GM12878 (cell line): Measurements from ENCODE around the gene CES4A. TPM values are rescaled to one million over a fixed set of nuclear protein-coding genes. Genes with fewer than 3 reads are reported as not detected.

ENCODE experiments used
- BHLHE40 ChIP-seq, 2 experiments: fragments of 450-650 bp in 1 of 2; IDR thresholded peaks; 2 replicates each; pipeline ENCODE4 v1.6.1; 2011 to 2017; ENCODE audit warnings: low read depth in 2 of 2, borderline replicate concordance in 1 of 2, improper control_type of control experiment in 1 of 2, low read length in 1 of 2, mild to moderate bottlenecking in 1 of 2
- ETV6 ChIP-seq, 2 experiments: fragments of 450-650 bp in 1 of 2; IDR thresholded peaks in 1 of 2; conservative IDR thresholded peaks in 1 of 2; 2 replicates each; pipeline ENCODE4 v1.6.1; 2014; ENCODE audit warnings: antibody characterized with exemption in 1 of 2, borderline replicate concordance in 1 of 2, low read depth in 1 of 2, mild to moderate bottlenecking in 1 of 2, moderate library complexity in 1 of 2
- IKZF1 ChIP-seq: fragments of 450-650 bp; conservative IDR thresholded peaks from 2 replicates; pipeline ENCODE4 v1.6.1; 2017; ENCODE audit warnings: antibody characterized with exemption, mild to moderate bottlenecking
- KLF5 ChIP-seq: fragments of 450-650 bp; IDR thresholded peaks from 2 replicates; pipeline ENCODE4 v1.6.1; 2014; ENCODE audit warnings: mild to moderate bottlenecking; ENCODE audit not compliant: partially characterized antibody
- MXI1 ChIP-seq: fragments of 150-350 bp; IDR thresholded peaks from 2 replicates; pipeline ENCODE4 v1.6.1; 2011; ENCODE audit warnings: low read depth, mild to moderate bottlenecking, inconsistent platforms, low read length, improper control_type of control experiment
- NFIC ChIP-seq: IDR thresholded peaks from 2 replicates; pipeline ENCODE4 v1.6.1; 2012; ENCODE audit warnings: low read depth, mild to moderate bottlenecking, inconsistent platforms, low read length, moderate library complexity
- NR2C2 ChIP-seq: IDR thresholded peaks from 2 replicates; pipeline ENCODE4 v1.6.1; 2011; ENCODE audit warnings: borderline replicate concordance, low read depth; ENCODE audit not compliant: control insufficient read depth, insufficient read length
- RAD51 ChIP-seq: fragments of 450-650 bp; IDR thresholded peaks from 2 replicates; pipeline ENCODE4 v1.6.1; 2016; ENCODE audit warnings: moderate library complexity, mild to moderate bottlenecking, inconsistent platforms
- SMC3 ChIP-seq: IDR thresholded peaks from 2 replicates; pipeline ENCODE4 v1.6.1; 2011; ENCODE audit warnings: low read length, improper control_type of control experiment, borderline replicate concordance
- TARDBP ChIP-seq: IDR thresholded peaks from 2 replicates; pipeline ENCODE4 v1.6.1; 2016; ENCODE audit warnings: borderline replicate concordance
- TCF3 ChIP-seq: IDR thresholded peaks from 2 replicates; pipeline ENCODE4 v1.6.1; 2012; ENCODE audit warnings: low read depth, mild to moderate bottlenecking, low read length, borderline replicate concordance; ENCODE audit not compliant: insufficient read depth
- ZNF217 ChIP-seq: fragments of 450-650 bp; IDR thresholded peaks from 2 replicates; pipeline ENCODE4 v1.6.1; 2017; ENCODE audit warnings: antibody characterized with exemption, mild to moderate bottlenecking
- ZNF384 ChIP-seq: IDR thresholded peaks from 2 replicates; pipeline ENCODE4 v1.6.1; 2012; ENCODE audit warnings: low read depth, mild to moderate bottlenecking, low read length, improper control_type of control experiment, borderline replicate concordance
- ZSCAN29 ChIP-seq: fragments of 450-650 bp; IDR thresholded peaks from 2 replicates; pipeline ENCODE4 v1.6.1; 2017; ENCODE audit warnings: mild to moderate bottlenecking, moderate library complexity
- polyA plus RNA-seq, 11 experiments: library from polyadenylated mRNA; depleted of rRNA in 4 of 11; unstranded in 6 of 11; stranded (reverse) in 5 of 11; fragments of >200 nt; fragmentation: Nextera tagmentation in 4 of 11; fragmentation: Illumina TruSeq in 1 of 11; extraction: Ambion mirVana in 4 of 11; extraction: Trizol in 1 of 11; gene quantifications; 1 replicate in 1 of 11; 2 replicates in 10 of 11; pipeline versions ENCODE4 v1.2.1 to v1.2.3, GENCODE V29; 2011 to 2016; ENCODE audit warnings: inconsistent platforms in 2 of 11, missing spikeins in 2 of 11, low read depth in 1 of 11
- total RNA-seq, 4 experiments: library from RNA; depleted of rRNA in 3 of 4; stranded (reverse); fragments of >200 nt in 3 of 4; fragmentation: Illumina TruSeq in 1 of 4; extraction: Trizol in 1 of 4; gene quantifications; 2 replicates each; pipeline versions ENCODE4 v1.2.1 to v1.2.3, GENCODE V29; 2013 to 2021
- TF ChIP-seq, protein P1 (sequence below): fragments of 450-650 bp; conservative IDR thresholded peaks from 2 replicates; pipeline ENCODE4 v1.6.1; 2017; ENCODE audit warnings: mild to moderate bottlenecking, moderate library complexity
- TF ChIP-seq, protein P2 (sequence below): fragments of 450-650 bp; IDR thresholded peaks from 2 replicates; pipeline ENCODE4 v1.6.1; 2017; ENCODE audit warnings: antibody characterized with exemption, mild to moderate bottlenecking, moderate library complexity
- TF ChIP-seq, protein P3 (sequence below): fragments of 450-650 bp; IDR thresholded peaks from 2 replicates; pipeline ENCODE4 v1.6.1; 2014; ENCODE audit warnings: mild to moderate bottlenecking
- TF ChIP-seq, protein P4 (sequence below): fragments of 450-650 bp; IDR thresholded peaks from 2 replicates; pipeline ENCODE4 v1.6.1; 2018; ENCODE audit warnings: borderline replicate concordance, mild to moderate bottlenecking; ENCODE audit not compliant: partially characterized antibody

The CES4A gene
- total and polyA plus RNA-seq, 10 of the 15 experiments (the other 5 are each of a cell fraction or from before 2014, with no cell fraction given): 0.05 to 5.0 (median 2.1) TPM

DNA sequence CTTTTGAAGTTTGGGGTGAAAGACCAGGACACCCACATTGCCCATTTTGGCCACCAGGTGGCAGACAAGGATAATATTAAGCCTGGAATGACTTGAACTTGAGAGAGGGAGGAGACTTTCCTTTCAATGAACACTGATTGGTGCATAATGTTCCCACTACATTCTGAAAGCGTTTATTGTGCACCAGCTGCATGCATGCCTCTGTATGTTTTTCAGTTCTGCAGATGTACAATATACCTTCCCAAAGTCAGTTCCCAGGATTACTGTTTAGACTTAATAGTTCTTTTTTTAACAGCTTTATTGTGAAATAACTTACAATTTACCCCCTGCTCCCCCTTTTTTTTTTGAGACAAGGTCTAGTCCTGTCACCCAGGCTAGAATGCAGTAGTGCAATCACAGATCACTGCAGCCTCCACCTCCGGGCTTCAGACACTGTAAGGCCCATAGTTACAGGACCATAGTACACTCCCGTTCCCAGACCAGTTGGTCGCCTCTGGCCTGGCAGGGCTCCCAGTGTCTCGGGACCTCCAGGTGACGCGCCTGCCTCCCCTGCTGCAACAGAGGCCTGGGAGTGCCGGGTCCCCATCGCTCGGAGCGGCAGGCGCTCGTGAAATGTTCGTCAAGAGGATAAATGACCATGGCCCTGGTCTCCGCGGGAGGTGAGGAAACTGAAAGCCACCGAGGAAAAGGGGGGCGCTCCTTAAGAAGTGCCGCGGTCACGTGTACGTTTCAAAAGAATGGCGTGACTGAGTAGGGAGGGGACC, 40.9 kb upstream of the CES4A start (continued):
- TF ChIP-seq SMC3 (peak; percentile 70), ETV6 (conservative IDR thresholded peaks at IDR 0.05 in 1 of 2, IDR thresholded peaks at IDR 0.05 in 1 of 2; ENCODE audit: borderline replicate concordance in 1 of 2, low read depth in 1 of 2) (no peak), KLF5 (peak; percentile 32), ZNF384 (no peak), NR2C2 (no peak), MXI1 (0 out of 2 replicates have a peak, but pooled peaks have one; percentile 35), RAD51 (peak; percentile 37; the same call in 1 of the 2 replicates), ZNF217 (no peak), BHLHE40 (IDR thresholded peaks at IDR 0.05; ENCODE audit: borderline replicate concordance in 1 of 2, low read depth in 2 of 2, low read length in 1 of 2) (peak; percentile 18 to 65; a peak in 2 of 4 replicates), ZSCAN29 (no peak), TCF3 (no peak), TARDBP (no peak), NFIC (no peak), IKZF1 (no peak)
- TF ChIP-seq, protein P1, sequence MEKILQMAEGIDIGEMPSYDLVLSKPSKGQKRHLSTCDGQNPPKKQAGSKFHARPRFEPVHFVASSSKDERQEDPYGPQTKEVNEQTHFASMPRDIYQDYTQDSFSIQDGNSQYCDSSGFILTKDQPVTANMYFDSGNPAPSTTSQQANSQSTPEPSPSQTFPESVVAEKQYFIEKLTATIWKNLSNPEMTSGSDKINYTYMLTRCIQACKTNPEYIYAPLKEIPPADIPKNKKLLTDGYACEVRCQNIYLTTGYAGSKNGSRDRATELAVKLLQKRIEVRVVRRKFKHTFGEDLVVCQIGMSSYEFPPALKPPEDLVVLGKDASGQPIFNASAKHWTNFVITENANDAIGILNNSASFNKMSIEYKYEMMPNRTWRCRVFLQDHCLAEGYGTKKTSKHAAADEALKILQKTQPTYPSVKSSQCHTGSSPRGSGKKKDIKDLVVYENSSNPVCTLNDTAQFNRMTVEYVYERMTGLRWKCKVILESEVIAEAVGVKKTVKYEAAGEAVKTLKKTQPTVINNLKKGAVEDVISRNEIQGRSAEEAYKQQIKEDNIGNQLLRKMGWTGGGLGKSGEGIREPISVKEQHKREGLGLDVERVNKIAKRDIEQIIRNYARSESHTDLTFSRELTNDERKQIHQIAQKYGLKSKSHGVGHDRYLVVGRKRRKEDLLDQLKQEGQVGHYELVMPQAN: no peak; the same call in 1 of the 2 replicates
- TF ChIP-seq, protein P2, sequence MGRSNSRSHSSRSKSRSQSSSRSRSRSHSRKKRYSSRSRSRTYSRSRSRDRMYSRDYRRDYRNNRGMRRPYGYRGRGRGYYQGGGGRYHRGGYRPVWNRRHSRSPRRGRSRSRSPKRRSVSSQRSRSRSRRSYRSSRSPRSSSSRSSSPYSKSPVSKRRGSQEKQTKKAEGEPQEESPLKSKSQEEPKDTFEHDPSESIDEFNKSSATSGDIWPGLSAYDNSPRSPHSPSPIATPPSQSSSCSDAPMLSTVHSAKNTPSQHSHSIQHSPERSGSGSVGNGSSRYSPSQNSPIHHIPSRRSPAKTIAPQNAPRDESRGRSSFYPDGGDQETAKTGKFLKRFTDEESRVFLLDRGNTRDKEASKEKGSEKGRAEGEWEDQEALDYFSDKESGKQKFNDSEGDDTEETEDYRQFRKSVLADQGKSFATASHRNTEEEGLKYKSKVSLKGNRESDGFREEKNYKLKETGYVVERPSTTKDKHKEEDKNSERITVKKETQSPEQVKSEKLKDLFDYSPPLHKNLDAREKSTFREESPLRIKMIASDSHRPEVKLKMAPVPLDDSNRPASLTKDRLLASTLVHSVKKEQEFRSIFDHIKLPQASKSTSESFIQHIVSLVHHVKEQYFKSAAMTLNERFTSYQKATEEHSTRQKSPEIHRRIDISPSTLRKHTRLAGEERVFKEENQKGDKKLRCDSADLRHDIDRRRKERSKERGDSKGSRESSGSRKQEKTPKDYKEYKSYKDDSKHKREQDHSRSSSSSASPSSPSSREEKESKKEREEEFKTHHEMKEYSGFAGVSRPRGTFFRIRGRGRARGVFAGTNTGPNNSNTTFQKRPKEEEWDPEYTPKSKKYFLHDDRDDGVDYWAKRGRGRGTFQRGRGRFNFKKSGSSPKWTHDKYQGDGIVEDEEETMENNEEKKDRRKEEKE: no peak
- TF ChIP-seq, protein P3, sequence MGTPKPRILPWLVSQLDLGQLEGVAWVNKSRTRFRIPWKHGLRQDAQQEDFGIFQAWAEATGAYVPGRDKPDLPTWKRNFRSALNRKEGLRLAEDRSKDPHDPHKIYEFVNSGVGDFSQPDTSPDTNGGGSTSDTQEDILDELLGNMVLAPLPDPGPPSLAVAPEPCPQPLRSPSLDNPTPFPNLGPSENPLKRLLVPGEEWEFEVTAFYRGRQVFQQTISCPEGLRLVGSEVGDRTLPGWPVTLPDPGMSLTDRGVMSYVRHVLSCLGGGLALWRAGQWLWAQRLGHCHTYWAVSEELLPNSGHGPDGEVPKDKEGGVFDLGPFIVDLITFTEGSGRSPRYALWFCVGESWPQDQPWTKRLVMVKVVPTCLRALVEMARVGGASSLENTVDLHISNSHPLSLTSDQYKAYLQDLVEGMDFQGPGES: no peak
- TF ChIP-seq, protein P4, sequence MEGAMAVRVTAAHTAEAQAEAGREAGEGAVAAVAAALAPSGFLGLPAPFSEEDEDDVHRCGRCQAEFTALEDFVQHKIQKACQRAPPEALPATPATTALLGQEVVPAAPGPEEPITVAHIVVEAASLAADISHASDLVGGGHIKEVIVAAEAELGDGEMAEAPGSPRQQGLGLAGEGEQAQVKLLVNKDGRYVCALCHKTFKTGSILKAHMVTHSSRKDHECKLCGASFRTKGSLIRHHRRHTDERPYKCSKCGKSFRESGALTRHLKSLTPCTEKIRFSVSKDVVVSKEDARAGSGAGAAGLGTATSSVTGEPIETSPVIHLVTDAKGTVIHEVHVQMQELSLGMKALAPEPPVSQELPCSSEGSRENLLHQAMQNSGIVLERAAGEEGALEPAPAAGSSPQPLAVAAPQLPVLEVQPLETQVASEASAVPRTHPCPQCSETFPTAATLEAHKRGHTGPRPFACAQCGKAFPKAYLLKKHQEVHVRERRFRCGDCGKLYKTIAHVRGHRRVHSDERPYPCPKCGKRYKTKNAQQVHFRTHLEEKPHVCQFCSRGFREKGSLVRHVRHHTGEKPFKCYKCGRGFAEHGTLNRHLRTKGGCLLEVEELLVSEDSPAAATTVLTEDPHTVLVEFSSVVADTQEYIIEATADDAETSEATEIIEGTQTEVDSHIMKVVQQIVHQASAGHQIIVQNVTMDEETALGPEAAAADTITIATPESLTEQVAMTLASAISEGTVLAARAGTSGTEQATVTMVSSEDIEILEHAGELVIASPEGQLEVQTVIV: no peak
